GM12878 (cell line): Measurements from ENCODE around the gene TFDP1. TPM values are rescaled to one million over a fixed set of nuclear protein-coding genes. Genes with fewer than 3 reads are reported as not detected.

Source experiments
- ATAC-seq: fragments of 200-7000 bp; cut with Tn5 transposase; 3 replicates; pipeline ENCODE4 v1.9.1; 2020; ENCODE audit warnings: mild to moderate bottlenecking, moderate library complexity
- BruUV-seq: library from RNA; stranded (reverse); fragments of 400-500 nt; replicated peaks from 2 replicates; lab custom pipeline; 2021; lab: Mats Ljungman, UMichigan
- CTCF ChIA-PET: fragments of 300-600 bp; sonication (Branson Sonifier 250); formaldehyde crosslinking; extraction: SDS; loops from one replicate; lab custom pipeline; 2021; ENCODE audit warnings: inconsistent platforms; lab: Yijun Ruan, JAX
- POLR2A ChIA-PET: fragments of 350-600 bp; formaldehyde crosslinking; extraction: SDS; loops from one replicate; lab custom pipeline; 2021; ENCODE audit warnings: inconsistent platforms; lab: Charles Lee
- RAD21 ChIA-PET: fragments of 300-600 bp; sonication (Branson Sonifier 250); formaldehyde crosslinking; loops from one replicate; lab custom pipeline; 2023; ENCODE audit warnings: antibody characterized with exemption; ENCODE audit not compliant: unreplicated experiment; lab: Charles Lee
- SMC1A ChIA-PET: fragments of 300-600 bp; sonication (Branson Sonifier 250); formaldehyde crosslinking; loops from one replicate; lab custom pipeline; 2023; ENCODE audit not compliant: unreplicated experiment, uncharacterized antibody; lab: Charles Lee
- DNase-seq: peaks from one replicate; pipeline ENCODE4 v3.0.0-alpha.2; 2011; ENCODE audit warnings: low read depth, low spot score
- FAIRE-seq: peaks from 3 replicates; lab custom pipeline; 2011; peaks lifted over from hg19 to GRCh38; lab: Jason Lieb, UNC
- H2AFZ ChIP-seq: 2 replicates; pipeline ENCODE4 v1.6.0; 2011; ENCODE audit warnings: low read depth, low read length, control low read depth; ENCODE audit not compliant: control insufficient read depth
- H3K27ac ChIP-seq: 2 replicates; pipeline ENCODE4 v1.5.1; 2011; ENCODE audit warnings: control low read depth; ENCODE audit not compliant: control insufficient read depth, insufficient read depth
- H3K27me3 ChIP-seq, 2 experiments: replicated peaks in 1 of 2; 2 replicates each; pipeline versions ENCODE4 v1.6.0 to v1.6.1; 2011; ENCODE audit warnings: low read length in 1 of 2; ENCODE audit not compliant: control insufficient read depth in 2 of 2, insufficient read depth in 2 of 2
- H3K36me3 ChIP-seq, 2 experiments: 2 replicates each; pipeline ENCODE4 v1.5.1; 2011; ENCODE audit warnings: low read length in 1 of 2; ENCODE audit not compliant: control insufficient read depth in 2 of 2, insufficient read depth in 2 of 2
- H3K4me1 ChIP-seq: 2 replicates; pipeline ENCODE4 v1.6.1; 2011; ENCODE audit warnings: mild to moderate bottlenecking, low read length, moderate library complexity, mixed read lengths; ENCODE audit not compliant: control insufficient read depth, insufficient read depth
- H3K4me2 ChIP-seq: 2 replicates; pipeline ENCODE4 v1.6.0; 2011; ENCODE audit warnings: control low read depth; ENCODE audit not compliant: control insufficient read depth, insufficient read depth
- H3K4me3 ChIP-seq: fragments of 200-600 bp; sonication (generic); 2 replicates; pipeline ENCODE4 v1.5.1; 2016
- H3K79me2 ChIP-seq: 2 replicates; pipeline ENCODE4 v1.6.0; 2011; ENCODE audit warnings: low read length; ENCODE audit not compliant: control insufficient read depth, insufficient read depth
- H3K9ac ChIP-seq: 2 replicates; pipeline ENCODE4 v1.8.0; 2011; ENCODE audit warnings: low read length, control low read depth, mixed read lengths; ENCODE audit not compliant: control insufficient read depth, insufficient read depth
- H3K9me3 ChIP-seq: replicated peaks from 3 replicates; pipeline ENCODE4 v1.5.1; 2011; ENCODE audit warnings: mild to moderate bottlenecking, low read length; ENCODE audit not compliant: control insufficient read depth, insufficient read depth
- H4K20me1 ChIP-seq: 2 replicates; pipeline ENCODE4 v1.6.0; 2011; ENCODE audit not compliant: control insufficient read depth, insufficient read depth
- CEBPB ChIP-seq, 2 experiments: fragments of 150-350 bp in 1 of 2; IDR thresholded peaks; 2 replicates each; pipeline ENCODE4 v1.6.1; 2012 to 2014; ENCODE audit warnings: low read depth in 2 of 2, low read length in 2 of 2, borderline replicate concordance in 1 of 2, inconsistent platforms in 1 of 2
- HDAC6 ChIP-seq: fragments of 200-600 bp; sonication (generic); IDR thresholded peaks from one replicate; pipeline ENCODE4 v1.8.0; 2017; ENCODE audit warnings: antibody characterized with exemption; ENCODE audit not compliant: unreplicated experiment
- IKZF1 ChIP-seq: fragments of 450-650 bp; conservative IDR thresholded peaks from 2 replicates; pipeline ENCODE4 v1.6.1; 2017; ENCODE audit warnings: antibody characterized with exemption, mild to moderate bottlenecking
- JUND ChIP-seq: IDR thresholded peaks from 2 replicates; pipeline ENCODE4 v1.6.1; 2012; ENCODE audit warnings: low read depth, mild to moderate bottlenecking, low read length, improper control_type of control experiment, moderate library complexity
- KAT2A ChIP-seq: conservative IDR thresholded peaks from 2 replicates; pipeline ENCODE4 v1.6.1; 2011; ENCODE audit warnings: low read depth, low read length; ENCODE audit not compliant: control insufficient read depth
- PML ChIP-seq: IDR thresholded peaks from 2 replicates; pipeline ENCODE4 v1.6.1; 2012; ENCODE audit warnings: low read length, inconsistent platforms
- POLR2AphosphoS5 ChIP-seq: IDR thresholded peaks from 2 replicates; pipeline ENCODE4 v1.6.1; 2011; ENCODE audit warnings: mild to moderate bottlenecking, low read length, inconsistent platforms
- WGBS: methylation state at CpG from one replicate; pipeline ENCODE4 v1.1.6; 2016; ENCODE audit warnings: low lambda C conversion rate; ENCODE audit not compliant: insufficient replicate concordance, insufficient coverage; ENCODE audit errors: missing lambda C conversion rate; 5-methylcytosine and 5-hydroxymethylcytosine counted together
- in situ Hi-C: fragments of 300-500 bp; cut with MboI; formaldehyde crosslinking; loops from 9 replicates; pipeline ENCODE4 v1.14.3; 2018; ENCODE audit warnings: mixed read lengths
- intact Hi-C: fragments of 100-400 bp; cut with micrococcal nuclease; formaldehyde crosslinking; loops from one replicate; pipeline ENCODE4 v1.14.2; 2022; ENCODE audit not compliant: unreplicated experiment
- polyA plus RNA-seq, 11 experiments: library from polyadenylated mRNA; depleted of rRNA in 4 of 11; unstranded in 6 of 11; stranded (reverse) in 5 of 11; fragments of >200 nt; fragmentation: Nextera tagmentation in 4 of 11; fragmentation: Illumina TruSeq in 1 of 11; extraction: Ambion mirVana in 4 of 11; extraction: Trizol in 1 of 11; gene quantifications; 1 replicate in 1 of 11; 2 replicates in 10 of 11; pipeline versions ENCODE4 v1.2.1 to v1.2.3, GENCODE V29; 2011 to 2016; ENCODE audit warnings: inconsistent platforms in 2 of 11, missing spikeins in 2 of 11, low read depth in 1 of 11
- total RNA-seq, 4 experiments: library from RNA; depleted of rRNA in 3 of 4; stranded (reverse); fragments of >200 nt in 3 of 4; fragmentation: Illumina TruSeq in 1 of 4; extraction: Trizol in 1 of 4; gene quantifications; 2 replicates each; pipeline versions ENCODE4 v1.2.1 to v1.2.3, GENCODE V29; 2013 to 2021
- TF ChIP-seq, protein P1 (sequence below): fragments of 450-650 bp; IDR thresholded peaks from 2 replicates; pipeline ENCODE4 v1.6.1; 2017; ENCODE audit warnings: antibody characterized with exemption, mild to moderate bottlenecking, moderate library complexity

Gene TFDP1
- total and polyA plus RNA-seq, 10 of the 15 experiments (the other 5 are each of a cell fraction or from before 2014, with no cell fraction given): 37.7 to 254 (median 119) TPM

- in situ Hi-C loops: no loop called here
- no peak overlapping the region for H3K4me2 ChIP-seq
- SMC1A ChIA-PET: no interaction called here
- peaks cover 13 to 33% of the 10 kb centered on the region in 2 experiments for H3K36me3 ChIP-seq
- TF ChIP-seq HDAC6 (no peak), IKZF1 (no peak), POLR2AphosphoS5 (no peak), CEBPB (IDR thresholded peaks at IDR 0.05; ENCODE audit: borderline replicate concordance in 1 of 2, low read depth in 2 of 2, low read length in 2 of 2) (no peak), JUND (no peak), PML (no peak), KAT2A (no peak)
- TF ChIP-seq, protein P1, sequence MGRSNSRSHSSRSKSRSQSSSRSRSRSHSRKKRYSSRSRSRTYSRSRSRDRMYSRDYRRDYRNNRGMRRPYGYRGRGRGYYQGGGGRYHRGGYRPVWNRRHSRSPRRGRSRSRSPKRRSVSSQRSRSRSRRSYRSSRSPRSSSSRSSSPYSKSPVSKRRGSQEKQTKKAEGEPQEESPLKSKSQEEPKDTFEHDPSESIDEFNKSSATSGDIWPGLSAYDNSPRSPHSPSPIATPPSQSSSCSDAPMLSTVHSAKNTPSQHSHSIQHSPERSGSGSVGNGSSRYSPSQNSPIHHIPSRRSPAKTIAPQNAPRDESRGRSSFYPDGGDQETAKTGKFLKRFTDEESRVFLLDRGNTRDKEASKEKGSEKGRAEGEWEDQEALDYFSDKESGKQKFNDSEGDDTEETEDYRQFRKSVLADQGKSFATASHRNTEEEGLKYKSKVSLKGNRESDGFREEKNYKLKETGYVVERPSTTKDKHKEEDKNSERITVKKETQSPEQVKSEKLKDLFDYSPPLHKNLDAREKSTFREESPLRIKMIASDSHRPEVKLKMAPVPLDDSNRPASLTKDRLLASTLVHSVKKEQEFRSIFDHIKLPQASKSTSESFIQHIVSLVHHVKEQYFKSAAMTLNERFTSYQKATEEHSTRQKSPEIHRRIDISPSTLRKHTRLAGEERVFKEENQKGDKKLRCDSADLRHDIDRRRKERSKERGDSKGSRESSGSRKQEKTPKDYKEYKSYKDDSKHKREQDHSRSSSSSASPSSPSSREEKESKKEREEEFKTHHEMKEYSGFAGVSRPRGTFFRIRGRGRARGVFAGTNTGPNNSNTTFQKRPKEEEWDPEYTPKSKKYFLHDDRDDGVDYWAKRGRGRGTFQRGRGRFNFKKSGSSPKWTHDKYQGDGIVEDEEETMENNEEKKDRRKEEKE: no peak
- DNase-seq (no peak), FAIRE-seq (no peak), ATAC-seq (no peak)
- H3K9ac ChIP-seq: no peak overlapping the region
- RAD21 ChIA-PET: no interaction called here
- POLR2A ChIA-PET: no interaction called here
- intact Hi-C loops: no loop called here
- H2AFZ ChIP-seq: no peak overlapping the region
- no peaks in the 10 kb centered on the region for H3K9me3 ChIP-seq
- no peaks in the 10 kb centered on the region for H3K27me3 ChIP-seq
- no TSS peak for BruUV-seq
- H3K27ac ChIP-seq: no peak overlapping the region
- no peak overlapping the region for H3K4me3 ChIP-seq
- H3K4me1 ChIP-seq: no peaks in the 10 kb centered on the region
- H3K79me2 ChIP-seq: no peaks in the 10 kb centered on the region
- H4K20me1 ChIP-seq: no peaks in the 10 kb centered on the region
- 96% methylated on average over 7 of the region's 7 CpGs for WGBS
- CTCF ChIA-PET: no interaction called here
These were observed 56.9 kb downstream of the TFDP1 start for GRCh38 chr13:113641426-113641825.
